SK-N-SH (cell line): Measurements from ENCODE around the gene CASP12. TPM values are rescaled to one million over a fixed set of nuclear protein-coding genes. Genes with fewer than 3 reads are reported as not detected.

Experiments used
- CTCF ChIA-PET: fragments of 300-600, 350-600 bp; formaldehyde crosslinking; extraction: SDS; loops from one replicate; lab custom pipeline; 2021; lab: Yijun Ruan, JAX
- POLR2A ChIA-PET: fragments of 350-600 bp; sonication (Branson Sonifier 250); formaldehyde crosslinking; extraction: SDS; loops from one replicate; lab custom pipeline; 2020; ENCODE audit warnings: antibody characterized with exemption, inconsistent platforms; lab: Yijun Ruan, JAX
- DNase-seq: peaks from one replicate; pipeline ENCODE4 v3.0.0; 2012
- H2AFZ ChIP-seq: fragments of 200-600 bp; sonication (generic); 2 replicates; pipeline ENCODE4 v1.8.1; 2016; ENCODE audit warnings: antibody characterized with exemption, mild to moderate bottlenecking, low read depth
- H3F3A ChIP-seq: fragments of 200-600 bp; sonication (generic); replicated peaks from 2 replicates; pipeline ENCODE3; 2016; ENCODE audit warnings: antibody characterized with exemption, mild to moderate bottlenecking; ENCODE audit not compliant: insufficient read depth
- H3K27ac ChIP-seq, 2 experiments: fragments of 200-500 bp in 1 of 2; fragments of 200-600 bp in 1 of 2; sonication (Bioruptor generic) in 1 of 2; sonication (generic), shearing (Covaris generic) in 1 of 2; 2 replicates each; pipeline versions ENCODE4 v1.5.1 to v1.6.1; 2014 to 2016; ENCODE audit warnings: low read depth in 2 of 2, inconsistent platforms in 1 of 2, low read length in 1 of 2, mild to moderate bottlenecking in 1 of 2, mixed read lengths in 1 of 2
- H3K27me3 ChIP-seq: fragments of 200-600 bp; sonication (generic), shearing (Covaris generic); 2 replicates; pipeline ENCODE4 v1.6.1; 2016; ENCODE audit warnings: mixed run types; ENCODE audit not compliant: insufficient read depth
- H3K36me3 ChIP-seq, 2 experiments: fragments of 200-500 bp in 1 of 2; fragments of 200-600 bp in 1 of 2; sonication (Bioruptor generic) in 1 of 2; sonication (generic) in 1 of 2; replicated peaks in 1 of 2; 2 replicates each; pipeline versions ENCODE3 to v1.5.1; 2014 to 2016; ENCODE audit warnings: low read length in 1 of 2, mild to moderate bottlenecking in 1 of 2; ENCODE audit not compliant: insufficient read depth in 2 of 2, control insufficient read depth in 1 of 2
- H3K4me1 ChIP-seq, 2 experiments: fragments of 200-500 bp in 1 of 2; fragments of 200-600 bp in 1 of 2; sonication (Bioruptor generic) in 1 of 2; sonication (generic), shearing (Covaris generic) in 1 of 2; 2 replicates each; pipeline versions ENCODE4 v1.5.1 to v1.6.1; 2014 to 2016; ENCODE audit warnings: low read depth in 1 of 2, low read length in 1 of 2, mixed run types in 1 of 2; ENCODE audit not compliant: insufficient read depth in 2 of 2, control insufficient read depth in 1 of 2
- H3K4me2 ChIP-seq: fragments of 200-600 bp; sonication (generic), shearing (Covaris generic); 2 replicates; pipeline ENCODE4 v1.6.1; 2017; ENCODE audit warnings: mixed run types
- H3K4me3 ChIP-seq, 2 experiments: fragments of 200-500 bp in 1 of 2; fragments of 200-600 bp in 1 of 2; sonication (Bioruptor generic) in 1 of 2; sonication (generic), shearing (Covaris generic) in 1 of 2; 2 replicates each; pipeline versions ENCODE4 v1.5.1 to v1.8.1; 2014 to 2016; ENCODE audit warnings: low read depth in 2 of 2, inconsistent platforms in 1 of 2, low read length in 1 of 2, mild to moderate bottlenecking in 1 of 2, mixed read lengths in 1 of 2, moderate library complexity in 1 of 2
- H3K79me2 ChIP-seq: fragments of 200-600 bp; sonication (generic); 2 replicates; pipeline ENCODE4 v1.8.1; 2017; ENCODE audit warnings: mild to moderate bottlenecking; ENCODE audit not compliant: insufficient read depth
- H3K9ac ChIP-seq: fragments of 200-600 bp; sonication (generic); 2 replicates; pipeline ENCODE4 v1.6.1; 2017; ENCODE audit warnings: mixed run types
- H3K9me2 ChIP-seq: fragments of 200-600 bp; sonication (generic); 2 replicates; pipeline ENCODE4 v1.6.1; 2017; ENCODE audit warnings: mixed run types
- H3K9me3 ChIP-seq: fragments of 200-600 bp; sonication (generic); 2 replicates; pipeline ENCODE4 v1.6.1; 2017; ENCODE audit warnings: mixed run types, mild to moderate bottlenecking, moderate library complexity
- H4K20me1 ChIP-seq: fragments of 200-600 bp; sonication (generic); 2 replicates; pipeline ENCODE4 v1.6.1; 2017; ENCODE audit warnings: mild to moderate bottlenecking, mixed run types; ENCODE audit not compliant: insufficient read depth
- EP300 ChIP-seq, 2 experiments: IDR thresholded peaks; 2 replicates each; pipeline versions ENCODE4 v1.4.0 to v1.6.1; 2012; ENCODE audit warnings: borderline replicate concordance in 1 of 2, low read depth in 1 of 2, low read length in 1 of 2
- FOXJ3 ChIP-seq: sonication (generic); formaldehyde crosslinking; IDR thresholded peaks from 2 replicates; pipeline ENCODE4 v1.5.1; 2020; ENCODE audit warnings: mild to moderate bottlenecking, missing genetic modification reagents
- NFIC ChIP-seq: IDR thresholded peaks from 2 replicates; pipeline ENCODE4 v1.4.0; 2012; ENCODE audit warnings: borderline replicate concordance
- PBX3 ChIP-seq: IDR thresholded peaks from 2 replicates; pipeline ENCODE4; 2012
- RCOR1 ChIP-seq: fragments of 150-350 bp; IDR thresholded peaks from 2 replicates; pipeline ENCODE4 v1.6.1; 2017; ENCODE audit warnings: antibody characterized with exemption, low read length
- SIN3A ChIP-seq: IDR thresholded peaks from 2 replicates; pipeline ENCODE4 v1.6.1; 2012; ENCODE audit warnings: low read depth, mild to moderate bottlenecking, low read length, moderate library complexity, borderline replicate concordance
- TAF1 ChIP-seq: IDR thresholded peaks from 2 replicates; pipeline ENCODE4 v1.6.1; 2012; ENCODE audit warnings: low read depth, mild to moderate bottlenecking, low read length, moderate library complexity, borderline replicate concordance
- WGBS: methylation state at CpG from one replicate; pipeline ENCODE4 v1.1.6; 2017; ENCODE audit warnings: low lambda C conversion rate; 5-methylcytosine and 5-hydroxymethylcytosine counted together
- polyA plus RNA-seq, 3 experiments: library from polyadenylated mRNA; depleted of rRNA; stranded (reverse); fragments of >200 nt; gene quantifications; 2 replicates each; pipeline ENCODE4 v1.2.3, GENCODE V29; 2012
- small RNA-seq, 7 experiments: library from RNA; depleted of rRNA; stranded (forward); fragments of <200 nt; gene quantifications; one replicate each; pipeline ENCODE3, GENCODE V24; 2012

The CASP12 gene
- polyA plus RNA-seq, 1 of the 3 experiments (the other 2 are of a cell fraction): not detected

GRCh38 chr11:104837969-104838639 is 60.2 kb downstream of the CASP12 start:
- 71% methylated on average over 5 of the region's 5 CpGs for WGBS
- POLR2A ChIA-PET: no interaction called here
- Histone ChIP-seq H3K27ac (no peak overlapping the region), H3K9me2 (no peaks in the 10 kb centered on the region), H3K27me3 (no peaks in the 10 kb centered on the region), H3K79me2 (no peaks in the 10 kb centered on the region), H3K9me3 (no peaks in the 10 kb centered on the region), H2AFZ (no peak overlapping the region), H3K4me2 (no peak overlapping the region), H3K36me3 (no peaks in the 10 kb centered on the region), H3K4me3 (no peak overlapping the region), H3K9ac (no peak overlapping the region), H3F3A (no peaks in the 10 kb centered on the region), H4K20me1 (no peaks in the 10 kb centered on the region), H3K4me1 (no peaks in the 10 kb centered on the region)
- CTCF ChIA-PET: no interaction called here
- TF ChIP-seq EP300 (IDR thresholded peaks at IDR 0.05; ENCODE audit: borderline replicate concordance in 1 of 2, low read depth in 1 of 2, low read length in 1 of 2): no peak
- TF ChIP-seq NFIC: no peak
- no peak for DNase-seq

- Histone ChIP-seq H3K27me3 (no peaks in the 10 kb centered on the region), H4K20me1 (no peaks in the 10 kb centered on the region), H3K9me3 (no peaks in the 10 kb centered on the region), H3K36me3 (no peaks in the 10 kb centered on the region), H3K4me2 (no peak overlapping the region), H3K4me1 (no peaks in the 10 kb centered on the region), H3F3A (no peaks in the 10 kb centered on the region), H3K9ac (no peak overlapping the region), H3K79me2 (no peaks in the 10 kb centered on the region), H2AFZ (no peak overlapping the region), H3K27ac (no peak overlapping the region), H3K9me2 (no peaks in the 10 kb centered on the region), H3K4me3 (no peak overlapping the region)
- CTCF ChIA-PET: no interaction called here
- POLR2A ChIA-PET: no interaction called here
- DNase-seq: no peak
- 70% methylated on average over 2 of the region's 2 CpGs for WGBS
- no peak for TF ChIP-seq TAF1
- TF ChIP-seq PBX3: no peak
- no peak for TF ChIP-seq SIN3A
- TF ChIP-seq RCOR1: no peak
- no peak for TF ChIP-seq FOXJ3 (CRISPR knock-in tag)
Measured at GRCh38 chr11:104836691-104837090, 61.6 kb downstream of the CASP12 start.

Small RNA genes within 50 kb of the gene (small RNA-seq; reads per million reads assigned to genes)
- gene AP002004.1: 0 reads per million in 7 experiments

Other genes starting within 250 kb of the CASP12 start
- 9.1 and 13.6 TPM in 2 replicates for gene CASP4, start 70.1 kb upstream of the CASP12 start, polyA plus RNA-seq (2012; rRNA removed)
- gene CASP5, start 124.7 kb upstream of the CASP12 start, polyA plus RNA-seq (2012; rRNA removed): not detected in 2 replicates
- gene CASP1, start 136.7 kb upstream of the CASP12 start, polyA plus RNA-seq (2012; rRNA removed): 0.06 TPM in 1 of 2 replicates, not detected in the other
- gene CARD16, start 146.9 kb upstream of the CASP12 start, polyA plus RNA-seq (2012; rRNA removed): not detected in 2 replicates
- not detected in 2 replicates for gene CARD18, start 241.3 kb upstream of the CASP12 start, polyA plus RNA-seq (2012; rRNA removed)